ENCODE results near the gene CCNL2.
"Not testable (repeated sequence)": the region's sequence is repeated elsewhere in the genome, so short reads cannot be mapped to it uniquely, and the experiment has no call there.

DNA sequence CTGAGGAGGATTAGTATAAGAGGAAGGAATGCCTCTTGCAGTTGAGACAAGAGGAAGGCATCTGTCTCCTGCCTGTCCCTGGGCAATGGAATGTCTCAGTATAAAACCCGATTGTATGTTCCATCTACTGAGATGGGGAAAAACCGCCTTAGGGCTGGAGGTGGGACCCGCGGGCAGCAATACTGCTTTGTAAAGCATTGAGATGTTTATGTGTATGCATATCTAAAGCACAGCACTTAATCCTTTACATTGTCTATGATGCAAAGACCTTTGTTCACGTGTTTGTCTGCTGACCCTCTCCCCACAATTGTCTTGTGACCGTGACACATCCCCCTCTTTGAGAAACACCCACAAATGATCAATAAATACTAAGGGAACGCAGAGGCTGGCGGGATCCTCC is 11.1 kb upstream of the CCNL2 start:
- not testable (repeated sequence) for TF ChIP-seq EZH2phosphoT487 (IDR thresholded peaks at IDR 0.05; ENCODE audit: insufficient read depth, low read depth); EZH2 (IDR thresholded peaks at IDR 0.05; ENCODE audit: insufficient read depth, poor library complexity, severe bottlenecking)
